Breast epithelium (tissue), 3 donors: ENCODE results near the gene RCOR2.

Experiments used
- POLR2A ChIP-seq: fragments of 450-650 bp; IDR thresholded peaks from one replicate; pipeline ENCODE4 v1.6.1; 2016; ENCODE audit warnings: antibody characterized with exemption, mild to moderate bottlenecking, moderate library complexity
- TF ChIP-seq, protein P1 (sequence below), 3 donors: fragments of 450-650 bp; IDR thresholded peaks; one replicate each; pipeline ENCODE4 v1.5.1; 2016 to 2017; ENCODE audit warnings: antibody characterized with exemption in 3 of 3, mild to moderate bottlenecking in 3 of 3, moderate library complexity in 3 of 3

DNA sequence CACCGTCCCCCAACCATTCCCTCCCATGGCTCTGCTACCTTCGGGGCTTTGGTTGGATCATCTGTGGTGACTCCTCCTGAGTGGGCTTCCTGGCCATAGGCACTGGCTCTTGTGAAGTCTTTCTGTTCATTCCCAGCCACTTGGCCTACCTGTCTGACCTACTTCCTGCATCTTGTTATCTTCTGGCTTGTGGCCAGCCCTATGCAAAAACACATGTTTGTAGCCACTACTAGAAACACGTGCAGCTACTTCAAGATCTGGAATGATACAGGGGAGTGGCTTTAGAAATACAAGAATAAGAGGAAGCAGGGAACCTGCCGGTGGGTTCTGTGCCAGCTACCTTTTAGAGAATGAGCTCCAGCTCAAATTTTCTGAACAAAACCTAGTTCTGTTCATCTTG is 20.9 kb downstream of the RCOR2 start:
- TF ChIP-seq, protein P1, sequence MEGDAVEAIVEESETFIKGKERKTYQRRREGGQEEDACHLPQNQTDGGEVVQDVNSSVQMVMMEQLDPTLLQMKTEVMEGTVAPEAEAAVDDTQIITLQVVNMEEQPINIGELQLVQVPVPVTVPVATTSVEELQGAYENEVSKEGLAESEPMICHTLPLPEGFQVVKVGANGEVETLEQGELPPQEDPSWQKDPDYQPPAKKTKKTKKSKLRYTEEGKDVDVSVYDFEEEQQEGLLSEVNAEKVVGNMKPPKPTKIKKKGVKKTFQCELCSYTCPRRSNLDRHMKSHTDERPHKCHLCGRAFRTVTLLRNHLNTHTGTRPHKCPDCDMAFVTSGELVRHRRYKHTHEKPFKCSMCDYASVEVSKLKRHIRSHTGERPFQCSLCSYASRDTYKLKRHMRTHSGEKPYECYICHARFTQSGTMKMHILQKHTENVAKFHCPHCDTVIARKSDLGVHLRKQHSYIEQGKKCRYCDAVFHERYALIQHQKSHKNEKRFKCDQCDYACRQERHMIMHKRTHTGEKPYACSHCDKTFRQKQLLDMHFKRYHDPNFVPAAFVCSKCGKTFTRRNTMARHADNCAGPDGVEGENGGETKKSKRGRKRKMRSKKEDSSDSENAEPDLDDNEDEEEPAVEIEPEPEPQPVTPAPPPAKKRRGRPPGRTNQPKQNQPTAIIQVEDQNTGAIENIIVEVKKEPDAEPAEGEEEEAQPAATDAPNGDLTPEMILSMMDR (IDR thresholded peaks at IDR 0.05), result no peak
- TF ChIP-seq POLR2A, result no peak
